ENCODE measurements around the gene CASK.

- TF ChIP-seq, protein P1, sequence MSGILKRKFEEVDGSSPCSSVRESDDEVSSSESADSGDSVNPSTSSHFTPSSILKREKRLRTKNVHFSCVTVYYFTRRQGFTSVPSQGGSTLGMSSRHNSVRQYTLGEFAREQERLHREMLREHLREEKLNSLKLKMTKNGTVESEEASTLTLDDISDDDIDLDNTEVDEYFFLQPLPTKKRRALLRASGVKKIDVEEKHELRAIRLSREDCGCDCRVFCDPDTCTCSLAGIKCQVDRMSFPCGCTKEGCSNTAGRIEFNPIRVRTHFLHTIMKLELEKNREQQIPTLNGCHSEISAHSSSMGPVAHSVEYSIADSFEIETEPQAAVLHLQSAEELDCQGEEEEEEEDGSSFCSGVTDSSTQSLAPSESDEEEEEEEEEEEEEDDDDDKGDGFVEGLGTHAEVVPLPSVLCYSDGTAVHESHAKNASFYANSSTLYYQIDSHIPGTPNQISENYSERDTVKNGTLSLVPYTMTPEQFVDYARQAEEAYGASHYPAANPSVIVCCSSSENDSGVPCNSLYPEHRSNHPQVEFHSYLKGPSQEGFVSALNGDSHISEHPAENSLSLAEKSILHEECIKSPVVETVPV (CRISPR knock-in tag; IDR thresholded peaks at IDR 0.05): no peak
- TF ChIP-seq RARB (CRISPR knock-in tag; IDR thresholded peaks at IDR 0.05) (no peak), ZNF565 (CRISPR knock-in tag; conservative IDR thresholded peaks at IDR 0.05; ENCODE audit: low read depth) (no peak), SNAI2 (CRISPR knock-in tag; IDR thresholded peaks at IDR 0.05) (no peak), BACH2 (CRISPR knock-in tag; IDR thresholded peaks at IDR 0.05; ENCODE audit: borderline replicate concordance) (no peak), ZNF70 (CRISPR knock-in tag; IDR thresholded peaks at IDR 0.05) (no peak), ZFP3 (CRISPR knock-in tag; IDR thresholded peaks at IDR 0.05) (no peak)
- TF ChIP-seq, protein P2, sequence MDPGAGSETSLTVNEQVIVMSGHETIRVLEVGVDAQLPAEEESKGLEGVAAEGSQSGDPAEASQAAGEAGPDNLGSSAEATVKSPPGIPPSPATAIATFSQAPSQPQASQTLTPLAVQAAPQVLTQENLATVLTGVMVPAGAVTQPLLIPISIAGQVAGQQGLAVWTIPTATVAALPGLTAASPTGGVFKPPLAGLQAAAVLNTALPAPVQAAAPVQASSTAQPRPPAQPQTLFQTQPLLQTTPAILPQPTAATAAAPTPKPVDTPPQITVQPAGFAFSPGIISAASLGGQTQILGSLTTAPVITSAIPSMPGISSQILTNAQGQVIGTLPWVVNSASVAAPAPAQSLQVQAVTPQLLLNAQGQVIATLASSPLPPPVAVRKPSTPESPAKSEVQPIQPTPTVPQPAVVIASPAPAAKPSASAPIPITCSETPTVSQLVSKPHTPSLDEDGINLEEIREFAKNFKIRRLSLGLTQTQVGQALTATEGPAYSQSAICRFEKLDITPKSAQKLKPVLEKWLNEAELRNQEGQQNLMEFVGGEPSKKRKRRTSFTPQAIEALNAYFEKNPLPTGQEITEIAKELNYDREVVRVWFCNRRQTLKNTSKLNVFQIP (CRISPR knock-in tag; IDR thresholded peaks at IDR 0.05; ENCODE audit: borderline replicate concordance, low read depth): no peak
- TF ChIP-seq, protein P3, sequence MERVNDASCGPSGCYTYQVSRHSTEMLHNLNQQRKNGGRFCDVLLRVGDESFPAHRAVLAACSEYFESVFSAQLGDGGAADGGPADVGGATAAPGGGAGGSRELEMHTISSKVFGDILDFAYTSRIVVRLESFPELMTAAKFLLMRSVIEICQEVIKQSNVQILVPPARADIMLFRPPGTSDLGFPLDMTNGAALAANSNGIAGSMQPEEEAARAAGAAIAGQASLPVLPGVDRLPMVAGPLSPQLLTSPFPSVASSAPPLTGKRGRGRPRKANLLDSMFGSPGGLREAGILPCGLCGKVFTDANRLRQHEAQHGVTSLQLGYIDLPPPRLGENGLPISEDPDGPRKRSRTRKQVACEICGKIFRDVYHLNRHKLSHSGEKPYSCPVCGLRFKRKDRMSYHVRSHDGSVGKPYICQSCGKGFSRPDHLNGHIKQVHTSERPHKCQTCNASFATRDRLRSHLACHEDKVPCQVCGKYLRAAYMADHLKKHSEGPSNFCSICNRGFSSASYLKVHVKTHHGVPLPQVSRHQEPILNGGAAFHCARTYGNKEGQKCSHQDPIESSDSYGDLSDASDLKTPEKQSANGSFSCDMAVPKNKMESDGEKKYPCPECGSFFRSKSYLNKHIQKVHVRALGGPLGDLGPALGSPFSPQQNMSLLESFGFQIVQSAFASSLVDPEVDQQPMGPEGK (CRISPR knock-in tag; IDR thresholded peaks at IDR 0.05; ENCODE audit: borderline replicate concordance): no peak
These were observed 42.2 kb downstream of the CASK start for GRCh38 chrX:41881166-41881565.

Measured in SK-N-SH treated with all-trans-retinoic acid at 6 μM for 48 hours (cell line).